Cardiac fibroblast (primary cell): ENCODE measurements around the gene SV2B.

Source experiments
- DNase-seq, 2 donors: peaks; one replicate each; pipeline versions ENCODE4 v3.0.0 to v3.0.0-alpha.2; 2010; ENCODE audit warnings: low read depth in 2 of 2
- H3K4me3 ChIP-seq, 2 donors: replicated peaks in 1 of 2; 1 replicate in 1 of 2; 2 replicates in 1 of 2; pipeline ENCODE4 v1.5.1; 2011; ENCODE audit warnings: low read depth in 2 of 2, low read length in 2 of 2, mild to moderate bottlenecking in 2 of 2, moderate library complexity in 1 of 2
- TF ChIP-seq, protein P1 (sequence below): IDR thresholded peaks from one replicate; pipeline ENCODE4 v1.5.1; 2011; ENCODE audit warnings: low read depth, mild to moderate bottlenecking, low read length, inconsistent platforms

The SV2B gene

DNA sequence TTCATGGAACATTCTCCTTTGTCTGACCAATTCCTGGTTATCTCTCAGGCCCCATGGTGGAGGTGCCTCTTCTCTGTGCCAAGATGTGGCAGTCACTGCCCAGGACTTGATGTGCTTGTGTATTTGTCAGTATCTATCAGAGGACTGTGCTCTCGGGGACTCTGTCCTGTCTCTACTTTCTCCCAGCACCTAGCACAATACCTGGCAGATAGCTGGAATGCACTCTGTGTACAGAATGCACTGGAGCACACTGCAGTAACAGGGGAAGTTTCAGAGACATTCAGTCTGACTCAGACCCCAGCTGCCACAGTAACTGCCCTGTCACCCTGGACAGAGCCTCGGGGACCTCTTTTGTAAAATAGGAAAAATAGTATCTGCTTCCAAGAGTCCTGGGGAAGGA, 34.6 kb upstream of the SV2B start:
- no peak overlapping the region for H3K4me3 ChIP-seq
- DNase-seq = peak in 1 of 2 donors; percentile 40
- TF ChIP-seq, protein P1, sequence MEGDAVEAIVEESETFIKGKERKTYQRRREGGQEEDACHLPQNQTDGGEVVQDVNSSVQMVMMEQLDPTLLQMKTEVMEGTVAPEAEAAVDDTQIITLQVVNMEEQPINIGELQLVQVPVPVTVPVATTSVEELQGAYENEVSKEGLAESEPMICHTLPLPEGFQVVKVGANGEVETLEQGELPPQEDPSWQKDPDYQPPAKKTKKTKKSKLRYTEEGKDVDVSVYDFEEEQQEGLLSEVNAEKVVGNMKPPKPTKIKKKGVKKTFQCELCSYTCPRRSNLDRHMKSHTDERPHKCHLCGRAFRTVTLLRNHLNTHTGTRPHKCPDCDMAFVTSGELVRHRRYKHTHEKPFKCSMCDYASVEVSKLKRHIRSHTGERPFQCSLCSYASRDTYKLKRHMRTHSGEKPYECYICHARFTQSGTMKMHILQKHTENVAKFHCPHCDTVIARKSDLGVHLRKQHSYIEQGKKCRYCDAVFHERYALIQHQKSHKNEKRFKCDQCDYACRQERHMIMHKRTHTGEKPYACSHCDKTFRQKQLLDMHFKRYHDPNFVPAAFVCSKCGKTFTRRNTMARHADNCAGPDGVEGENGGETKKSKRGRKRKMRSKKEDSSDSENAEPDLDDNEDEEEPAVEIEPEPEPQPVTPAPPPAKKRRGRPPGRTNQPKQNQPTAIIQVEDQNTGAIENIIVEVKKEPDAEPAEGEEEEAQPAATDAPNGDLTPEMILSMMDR = no peak

DNA sequence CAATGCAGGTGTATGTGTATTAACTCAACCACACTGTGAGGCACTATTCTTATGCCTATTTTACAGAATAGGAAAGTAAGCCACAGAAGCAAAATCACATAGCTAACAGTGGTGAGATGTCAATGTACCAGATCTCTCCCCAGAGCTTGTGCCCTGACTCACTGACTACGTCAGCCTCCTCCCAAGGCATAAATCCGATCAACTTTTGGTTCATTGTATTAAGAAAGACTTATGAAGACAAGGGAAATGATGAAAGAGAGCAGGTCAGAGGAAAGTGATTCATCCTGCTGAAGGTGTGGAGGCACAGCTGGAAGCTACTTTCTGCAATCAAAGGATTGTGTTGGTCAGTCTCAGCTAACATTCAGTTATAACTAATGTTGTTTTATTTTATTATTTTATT, 33.0 kb upstream of the SV2B start:
- peak in 1 of 2 donors; percentile 84 for DNase-seq
- TF ChIP-seq, protein P1 = no peak
- H3K4me3 ChIP-seq = no peak overlapping the region

DNA sequence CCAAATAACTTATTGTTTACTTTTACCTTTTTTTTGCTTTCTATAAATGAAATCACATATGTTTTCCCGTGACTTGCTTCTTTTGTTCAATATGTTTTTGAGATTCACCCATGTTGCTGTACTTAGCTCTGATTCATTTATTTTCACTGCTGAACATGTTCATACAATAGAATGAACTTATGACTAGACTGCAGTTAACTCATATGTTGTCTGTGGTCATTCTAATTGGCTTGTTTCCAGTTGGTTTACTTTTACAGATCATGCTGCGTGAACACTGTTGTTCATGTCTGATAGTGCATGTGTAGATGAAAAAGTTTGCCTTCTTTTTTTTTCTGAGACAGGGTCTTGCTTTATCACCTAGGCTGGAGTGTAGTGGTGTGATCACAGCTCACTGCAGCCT, 31.6 kb upstream of the SV2B start:
- DNase-seq = peak in 1 of 2 donors; percentile 17
- TF ChIP-seq, protein P1 = no peak
- no peak overlapping the region for H3K4me3 ChIP-seq

DNA sequence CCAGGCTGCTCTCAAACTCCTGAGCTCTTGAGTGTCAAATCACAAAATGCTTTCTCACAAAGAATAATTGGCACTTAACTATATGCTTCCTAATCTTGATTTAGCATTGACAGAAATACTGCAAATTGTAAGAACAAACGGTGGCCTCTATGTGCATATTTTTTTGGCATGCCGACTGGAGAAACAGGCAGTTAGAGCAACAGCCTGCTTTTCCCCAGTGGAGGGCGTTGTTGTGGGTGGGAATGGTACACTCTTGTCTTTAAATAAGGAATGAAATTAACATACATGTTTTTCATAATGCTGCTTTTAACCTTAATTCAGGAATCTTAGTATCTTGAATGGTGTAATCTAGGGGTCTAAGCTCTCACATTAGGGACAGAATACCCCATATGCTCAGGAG, 31.1 kb upstream of the SV2B start:
- TF ChIP-seq, protein P1 = peak; percentile 3
- no peak for DNase-seq
- H3K4me3 ChIP-seq = no peak overlapping the region

DNA sequence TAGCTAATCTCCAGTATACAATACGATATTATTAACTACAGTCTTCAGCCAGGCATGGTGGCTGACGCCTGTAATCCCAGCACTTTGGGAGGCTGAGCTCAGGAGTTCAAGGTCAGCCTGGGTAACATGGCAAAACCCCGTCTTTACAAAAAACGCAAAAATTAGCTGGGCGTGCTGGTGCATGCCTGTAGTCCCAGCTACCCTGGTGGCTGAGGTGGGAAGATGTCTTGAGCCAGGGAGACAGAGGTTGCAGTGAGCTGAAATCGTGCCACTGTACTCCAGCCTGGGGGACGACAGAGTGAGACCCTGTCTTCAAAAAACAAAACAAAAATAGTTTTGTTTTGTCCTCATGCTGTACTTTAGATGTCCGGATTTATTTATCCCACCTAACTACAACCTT, 29.2 kb upstream of the SV2B start:
- TF ChIP-seq, protein P1 = no peak
- no peak for DNase-seq

DNA sequence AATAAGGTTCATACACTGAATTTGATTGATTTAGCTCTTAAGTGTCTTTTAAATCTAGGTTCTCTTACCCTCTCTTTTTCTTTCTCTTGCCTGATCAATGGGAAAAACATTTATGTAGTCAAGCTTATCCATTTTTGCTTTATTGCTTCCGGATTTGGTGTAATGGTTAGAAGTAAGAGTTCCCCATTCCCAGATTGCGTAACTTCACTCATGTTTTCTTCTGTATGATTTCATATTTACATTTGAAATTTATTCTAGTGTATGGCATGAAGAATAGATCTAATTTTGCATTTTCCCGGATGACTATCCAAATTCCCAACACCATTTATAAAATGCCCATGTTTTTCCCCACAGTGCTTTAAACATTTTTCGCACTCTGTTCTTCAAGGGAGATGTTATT, 27.9 kb upstream of the SV2B start:
- no peak overlapping the region for H3K4me3 ChIP-seq
- no peak for DNase-seq
- TF ChIP-seq, protein P1 = no peak

More for the DNA sequence above, 29.2 kb upstream of the SV2B start:
- no peak overlapping the region for H3K4me3 ChIP-seq

DNA sequence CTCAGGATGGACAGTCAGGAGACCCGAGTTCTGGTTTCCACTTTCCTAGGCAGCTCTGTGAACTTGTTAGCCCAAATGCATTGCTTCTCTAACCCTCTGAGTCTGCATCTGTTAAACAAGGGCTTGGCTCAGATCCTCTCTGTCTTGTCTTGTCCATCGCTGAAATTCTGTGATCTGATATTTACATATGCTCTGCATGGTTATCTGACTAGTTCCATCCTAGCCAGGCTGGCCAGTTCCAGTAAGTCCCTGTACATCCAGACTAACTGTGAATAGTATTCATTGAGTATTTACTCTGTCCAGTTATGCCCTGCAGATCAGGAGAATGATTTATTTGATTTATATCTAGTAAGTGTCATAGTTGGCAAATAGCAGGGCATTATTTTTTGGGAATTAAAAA, 27.0 kb upstream of the SV2B start:
- no peak overlapping the region for H3K4me3 ChIP-seq
- no peak for DNase-seq
- TF ChIP-seq, protein P1 = no peak
